HCT116 (cell line): ENCODE results near the gene SARS1.

Experiments
- CEBPB ChIP-seq: IDR thresholded peaks from 2 replicates; pipeline ENCODE4 v1.6.1; 2012; ENCODE audit warnings: low read depth
- CTCF ChIP-seq, 3 experiments: fragments of 200-600 bp in 1 of 3; sonication (generic) in 1 of 3; IDR thresholded peaks in 2 of 3; conservative IDR thresholded peaks in 1 of 3; 2 replicates each; pipeline ENCODE4 v1.5.1; 2012 to 2017; ENCODE audit warnings: low read depth in 2 of 3, low read length in 2 of 3, antibody characterized with exemption in 1 of 3, borderline replicate concordance in 1 of 3, control low read depth in 1 of 3, mild to moderate bottlenecking in 1 of 3, mixed read lengths in 1 of 3, mixed run types in 1 of 3, moderate library complexity in 1 of 3; ENCODE audit not compliant: insufficient read depth in 1 of 3

GRCh38 chr1:109261578-109261977, 47.9 kb downstream of the SARS1 start:
- TF ChIP-seq CTCF (IDR thresholded peaks at IDR 0.05 in 2 of 3, conservative IDR thresholded peaks at IDR 0.05 in 1 of 3; ENCODE audit: borderline replicate concordance in 1 of 3, insufficient read depth in 1 of 3, low read depth in 2 of 3, low read length in 2 of 3) (no peak), CEBPB (no peak)
